ENCODE results near the gene HERPUD1.

Gene HERPUD1

DNA sequence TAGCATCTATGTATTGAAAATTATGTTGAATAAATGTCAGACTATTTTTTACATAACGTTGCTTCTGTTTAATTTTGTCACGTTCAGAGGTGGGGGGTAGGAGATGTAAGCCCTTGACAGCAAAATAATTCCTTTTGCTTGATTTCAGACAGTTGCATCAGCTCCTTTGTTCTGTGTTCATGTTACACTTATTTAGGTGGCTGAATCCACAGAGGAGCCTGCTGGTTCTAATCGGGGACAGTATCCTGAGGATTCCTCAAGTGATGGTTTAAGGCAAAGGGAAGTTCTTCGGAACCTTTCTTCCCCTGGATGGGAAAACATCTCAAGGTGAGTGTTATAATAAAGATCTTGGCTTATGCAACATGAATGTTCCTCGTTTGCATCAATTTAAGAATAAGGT lies 4.5 kb downstream of the HERPUD1 start:
- DNase-seq = no peak

DNA sequence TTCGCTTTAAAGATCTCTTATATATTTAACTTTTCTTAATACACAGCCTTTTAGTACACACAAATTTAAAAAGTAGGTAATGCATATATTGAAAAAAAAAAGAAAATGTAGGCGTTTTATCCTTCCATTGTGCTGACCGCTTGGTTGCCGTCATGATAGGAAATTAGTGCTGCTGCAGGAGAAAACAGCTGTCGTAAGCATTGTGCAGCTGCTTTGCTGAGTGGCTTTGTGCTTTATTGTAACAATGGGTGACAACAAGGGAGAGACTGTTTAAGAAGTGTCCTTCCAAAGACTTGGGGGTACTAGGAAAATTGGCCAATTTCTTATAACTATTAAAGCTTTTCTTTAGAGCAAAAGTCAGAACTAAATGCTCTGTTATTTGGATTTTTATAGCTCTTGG lies 5.0 kb downstream of the HERPUD1 start:
- no peak for DNase-seq

DNA sequence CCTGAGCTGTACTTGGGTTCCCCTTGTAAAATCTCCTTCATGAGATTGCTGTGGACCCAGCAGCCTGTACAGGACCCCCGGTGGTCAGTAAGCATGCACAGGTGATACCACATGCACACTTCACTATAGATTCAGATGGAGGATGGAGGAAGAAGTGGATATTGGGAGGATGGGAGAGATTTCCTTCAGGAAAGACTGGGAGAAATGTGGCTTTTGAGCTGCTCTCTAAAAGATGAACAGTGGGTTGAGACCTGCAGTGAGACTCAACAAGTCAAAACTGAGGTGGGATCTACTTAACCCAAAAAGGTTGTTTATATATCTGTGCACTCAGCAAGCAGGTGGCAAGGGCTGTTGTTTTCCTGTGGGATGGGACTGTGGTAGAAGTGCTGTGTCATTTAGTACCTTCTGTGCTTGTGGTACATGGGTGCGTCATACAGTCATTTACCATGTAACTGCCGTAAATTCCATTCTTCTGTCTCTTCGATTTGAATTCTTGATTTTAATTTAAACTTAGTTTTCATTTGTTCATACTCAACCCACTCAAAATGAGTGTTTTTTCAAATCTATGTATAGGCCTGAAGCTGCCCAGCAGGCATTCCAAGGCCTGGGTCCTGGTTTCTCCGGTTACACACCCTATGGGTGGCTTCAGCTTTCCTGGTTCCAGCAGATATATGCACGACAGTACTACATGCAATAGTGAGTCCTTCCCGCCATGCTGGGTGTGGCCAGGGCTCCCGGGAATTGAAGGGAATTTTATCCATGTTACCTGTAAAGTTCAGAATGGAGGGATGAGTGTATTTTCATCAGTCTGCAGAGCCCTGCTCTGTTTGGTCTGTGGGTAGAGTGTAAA lies 6.9 kb downstream of the HERPUD1 start:
- DNase-seq = no peak

DNA sequence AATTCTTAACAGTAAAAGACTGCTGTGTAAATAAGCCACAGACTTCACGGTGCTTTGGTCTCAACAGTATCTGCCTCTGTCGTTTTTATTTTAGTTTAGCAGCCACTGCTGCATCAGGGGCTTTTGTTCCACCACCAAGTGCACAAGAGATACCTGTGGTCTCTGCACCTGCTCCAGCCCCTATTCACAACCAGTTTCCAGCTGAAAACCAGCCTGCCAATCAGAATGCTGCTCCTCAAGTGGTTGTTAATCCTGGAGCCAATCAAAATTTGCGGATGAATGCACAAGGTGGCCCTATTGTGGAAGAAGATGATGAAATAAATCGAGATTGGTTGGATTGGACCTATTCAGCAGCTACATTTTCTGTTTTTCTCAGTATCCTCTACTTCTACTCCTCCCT lies 7.9 kb downstream of the HERPUD1 start:
- DNase-seq = no peak

DNA sequence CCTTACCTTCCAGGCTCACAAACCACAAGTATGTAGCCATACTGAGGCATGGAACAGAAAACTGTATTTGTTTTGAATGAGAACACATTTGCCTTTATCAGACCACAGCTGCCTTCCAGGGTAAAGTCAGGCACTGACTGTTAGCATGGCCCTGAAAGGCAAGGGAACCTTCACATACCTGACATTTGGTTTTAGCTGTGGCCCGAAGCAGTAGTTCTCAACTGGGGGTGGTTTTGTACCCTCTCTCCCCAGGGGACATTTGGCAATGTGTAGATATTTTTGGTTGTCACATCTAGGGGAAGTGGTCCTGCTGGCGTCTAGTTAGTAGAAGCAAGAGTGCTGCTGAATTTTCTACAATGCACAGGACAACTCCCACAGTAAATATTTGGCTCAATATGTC lies 9.2 kb downstream of the HERPUD1 start:
- DNase-seq = no peak

DNA sequence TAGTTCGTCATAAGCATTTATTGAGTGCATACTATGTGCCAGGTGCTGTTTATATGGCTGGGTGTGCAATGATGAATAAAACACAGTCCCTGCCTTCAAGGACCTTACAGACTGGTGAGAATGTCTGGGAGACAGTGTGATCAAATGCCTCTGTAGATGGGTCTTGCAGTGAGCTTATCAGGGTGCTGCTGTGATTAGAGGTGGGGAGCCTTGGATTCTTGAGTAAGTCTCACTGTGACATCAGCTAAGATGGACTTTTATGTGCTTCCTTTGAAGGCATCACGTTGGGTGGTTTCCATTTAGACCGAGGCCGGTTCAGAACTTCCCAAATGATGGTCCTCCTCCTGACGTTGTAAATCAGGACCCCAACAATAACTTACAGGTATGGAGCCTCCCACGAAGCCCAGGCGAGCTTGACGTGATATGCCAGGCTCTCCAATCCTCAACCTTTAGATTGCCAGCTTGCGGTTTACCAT lies 10.0 kb downstream of the HERPUD1 start:
- no peak for DNase-seq

DNA sequence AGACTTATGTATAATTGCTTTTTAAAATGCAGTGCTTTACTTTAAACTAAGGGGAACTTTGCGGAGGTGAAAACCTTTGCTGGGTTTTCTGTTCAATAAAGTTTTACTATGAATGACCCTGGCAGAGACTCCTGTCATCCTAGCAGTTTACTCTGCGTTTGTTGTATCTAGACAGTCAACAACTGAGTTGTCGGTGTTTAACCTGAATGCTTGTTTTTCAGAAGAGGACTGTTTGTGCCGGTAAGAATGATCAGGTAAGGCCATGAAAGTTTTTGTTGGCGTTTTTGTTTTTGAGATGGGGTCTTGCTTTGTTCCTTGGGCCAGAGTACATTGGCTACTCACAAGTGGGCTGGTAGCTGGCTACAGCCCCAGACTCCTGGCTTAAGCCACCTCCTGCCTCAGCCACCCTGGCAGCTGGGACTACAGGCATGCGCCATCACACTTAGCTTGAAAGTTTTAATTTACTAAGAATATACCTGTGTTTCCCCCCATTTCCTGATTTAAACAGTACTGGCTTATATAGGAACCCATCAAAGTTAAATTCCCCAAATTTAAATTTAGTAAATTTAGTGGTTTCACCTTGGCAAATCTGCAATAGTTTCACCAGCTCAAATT lies 11.9 kb downstream of the HERPUD1 start:
- DNase-seq = no peak

DNA sequence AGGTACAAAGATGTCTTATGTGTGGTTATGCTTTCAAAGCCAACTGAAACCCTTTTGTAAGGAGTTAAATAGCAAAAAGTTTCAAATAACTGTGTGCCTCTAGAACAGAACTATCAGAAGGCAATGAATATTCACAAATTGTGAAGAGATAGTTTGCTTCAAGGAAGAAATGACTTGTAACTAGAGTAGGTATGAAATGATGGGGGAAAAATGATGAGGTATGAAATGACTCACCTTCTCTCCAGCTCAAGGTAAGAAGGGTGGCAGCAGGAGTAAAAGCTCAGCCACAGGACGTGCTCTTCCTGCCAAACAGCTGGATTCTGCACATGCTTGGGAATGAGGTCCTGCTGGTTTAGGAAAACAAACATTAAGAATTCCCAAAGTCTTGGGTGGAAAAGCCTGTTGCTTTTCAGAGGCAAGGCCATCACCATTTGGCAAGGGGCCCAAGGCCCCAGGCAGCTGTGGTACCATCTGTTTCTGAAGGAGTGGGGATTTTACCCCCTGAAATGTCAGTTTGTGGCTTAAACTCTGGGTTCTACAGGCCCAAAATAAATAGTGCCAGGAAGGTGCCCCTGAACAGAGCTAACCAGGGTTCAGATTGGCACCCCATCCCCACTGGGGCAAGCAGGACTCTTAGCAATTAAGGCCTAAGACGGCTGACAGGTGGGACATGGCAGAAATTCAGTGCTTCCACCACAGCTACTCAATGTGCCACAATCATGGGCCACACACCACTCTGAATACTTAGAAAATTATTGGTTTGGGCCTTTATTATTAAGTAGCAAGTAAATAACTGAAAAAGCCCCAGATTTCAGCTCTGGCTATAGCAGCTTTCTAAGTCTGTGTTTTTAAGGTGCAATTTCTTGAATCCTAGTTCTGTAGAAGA lies 13.3 kb downstream of the HERPUD1 start:
- peak; percentile 61 for DNase-seq

DNA sequence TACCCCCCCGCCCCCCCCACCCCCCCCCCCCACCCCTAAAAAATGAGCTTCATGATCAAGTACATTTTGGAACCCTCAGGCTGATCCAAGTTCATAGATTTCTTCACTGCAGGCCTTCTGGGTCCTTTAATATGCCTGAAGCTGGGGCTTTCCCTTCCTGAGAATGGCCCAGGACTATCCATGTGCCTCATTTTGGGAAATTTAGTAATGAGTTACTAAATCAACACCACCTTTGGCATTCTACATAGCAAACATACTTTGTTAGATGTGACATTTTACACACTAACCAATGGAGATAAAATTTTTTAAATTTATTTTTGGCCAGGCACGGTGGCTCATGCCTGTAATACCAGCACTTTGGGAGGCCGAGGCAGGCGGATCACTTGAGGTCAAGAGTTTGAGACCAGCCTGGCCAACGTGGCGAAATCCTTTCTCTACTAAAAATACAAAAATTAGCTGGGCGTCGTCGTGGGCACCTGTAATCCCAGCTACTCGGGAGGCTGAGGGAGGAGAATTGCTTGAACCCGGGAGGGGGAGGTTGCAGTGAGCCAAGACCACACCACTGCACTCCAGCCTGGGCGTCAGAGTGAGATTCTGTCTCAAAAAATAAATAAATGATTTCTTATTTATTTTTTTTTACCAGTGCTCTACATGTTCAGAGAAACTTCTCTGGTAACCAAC lies 14.0 kb downstream of the HERPUD1 start:
- DNase-seq = no peak

DNA sequence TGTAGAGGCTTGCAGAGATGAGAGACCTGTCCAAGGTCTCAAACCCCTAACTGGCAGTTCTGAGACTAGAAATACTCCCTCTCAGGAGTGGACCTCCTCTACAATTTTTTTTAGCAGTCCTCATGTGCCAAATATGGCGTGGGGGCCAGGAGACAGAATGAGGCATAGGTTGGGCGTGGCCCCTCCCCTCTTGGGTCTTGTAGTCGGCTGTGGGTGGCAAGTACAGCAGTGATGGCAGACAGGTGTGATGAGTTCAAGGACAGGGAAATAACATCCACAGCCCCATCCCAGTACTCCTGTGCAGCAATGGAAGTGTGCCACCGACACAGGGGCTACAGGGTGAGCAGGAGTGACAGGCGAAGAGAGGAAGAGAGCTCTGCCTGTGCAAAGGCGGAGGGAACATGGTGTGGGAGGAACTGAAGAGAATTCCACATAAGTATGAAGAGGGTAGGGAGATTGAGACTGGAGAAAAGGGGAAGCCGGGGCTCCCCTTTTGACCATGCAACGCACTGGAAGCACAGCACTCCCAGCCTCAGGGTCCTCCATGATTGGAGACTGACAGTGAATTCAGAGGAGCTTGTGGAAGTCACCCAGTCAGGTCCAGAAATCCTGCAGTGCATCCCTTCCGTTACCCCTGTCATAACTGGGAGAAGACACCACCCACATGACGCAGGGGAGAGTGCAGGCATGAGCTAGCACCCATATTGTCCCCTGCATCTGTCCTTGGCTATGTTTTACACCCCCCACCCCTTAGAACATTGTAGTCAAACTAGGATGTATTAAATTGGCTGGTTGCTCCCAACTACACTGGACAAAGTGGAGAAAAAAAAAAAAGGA lies 15.0 kb downstream of the HERPUD1 start:
- DNase-seq = no peak

DNA sequence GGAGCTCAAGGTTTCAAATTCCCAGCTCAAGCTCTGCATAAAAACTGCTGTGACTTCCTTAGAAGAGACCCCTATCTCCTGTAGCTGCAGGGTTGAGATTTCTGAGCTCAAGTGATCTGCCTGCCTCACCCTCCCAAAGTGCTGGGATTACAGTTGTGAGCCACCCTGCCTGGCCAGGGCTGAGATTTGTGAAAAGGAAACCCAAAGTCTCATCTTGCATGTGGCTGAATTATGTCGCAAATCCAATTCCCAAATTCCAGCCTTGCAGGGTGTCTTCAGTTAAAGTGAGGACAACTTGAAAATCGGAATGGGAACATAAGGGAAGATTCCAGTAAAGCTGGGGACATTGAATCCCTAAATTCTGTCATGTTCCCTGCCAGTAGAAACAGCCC lies 15.7 kb downstream of the HERPUD1 start:
- DNase-seq = no peak

DNA sequence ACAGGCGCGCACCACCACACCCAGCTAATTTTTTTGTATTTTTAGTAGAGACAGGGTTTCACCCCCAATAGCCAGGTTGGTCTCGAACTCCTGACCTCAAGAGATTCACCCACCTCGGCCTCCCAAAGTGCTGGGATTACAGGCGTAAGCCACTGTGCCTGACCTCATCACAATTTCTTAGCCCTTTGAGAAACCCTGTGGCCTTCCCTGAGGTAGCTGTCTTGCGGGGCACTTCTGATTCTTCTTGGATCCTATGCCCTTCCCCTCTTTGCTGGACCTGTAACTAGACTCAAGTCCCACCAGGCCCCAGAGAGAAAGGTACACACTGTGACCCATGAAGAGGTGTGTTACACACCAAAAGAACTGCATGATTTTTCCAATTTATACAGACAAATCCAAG lies 16.3 kb downstream of the HERPUD1 start:
- no peak for DNase-seq

DNA sequence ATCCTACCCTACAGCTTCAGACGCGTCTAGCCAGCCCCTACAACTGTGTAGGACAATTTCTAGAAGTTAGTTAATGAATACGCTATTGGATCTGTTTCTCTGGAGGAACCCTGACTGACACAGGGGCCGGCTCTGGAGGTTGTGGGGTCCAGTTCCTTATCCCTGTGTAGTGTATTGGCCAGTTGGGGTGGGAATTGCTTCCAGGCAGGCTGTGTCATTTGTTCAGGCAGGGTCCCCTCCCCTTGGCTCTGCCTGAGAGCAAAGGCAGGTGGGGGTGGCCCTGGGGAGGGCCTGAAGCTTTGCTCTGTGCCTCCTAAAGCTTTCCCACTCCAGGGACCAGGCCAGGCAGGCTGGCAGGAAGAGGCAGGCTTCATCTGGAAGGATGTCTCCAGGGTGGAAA lies 18.1 kb downstream of the HERPUD1 start:
- DNase-seq = no peak

DNA sequence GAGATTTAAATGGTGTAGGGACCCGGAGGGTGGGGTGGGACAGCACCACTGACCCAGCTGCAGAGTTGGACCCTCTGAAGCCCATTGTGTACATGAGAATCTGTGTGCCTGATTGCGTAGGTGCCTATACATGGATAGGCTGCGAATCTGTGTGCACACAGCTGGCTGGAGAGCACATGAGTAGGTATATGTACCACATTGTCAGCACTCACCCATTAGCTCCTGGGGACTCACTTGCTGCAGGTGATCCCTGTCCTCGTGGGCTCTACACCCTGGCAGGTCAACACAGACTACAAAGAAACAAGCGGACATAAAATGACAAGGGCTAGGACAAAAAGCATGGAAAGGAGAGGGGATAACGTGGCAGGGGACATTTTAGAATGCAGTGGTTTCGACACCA lies 18.5 kb downstream of the HERPUD1 start:
- no peak for DNase-seq

DNA sequence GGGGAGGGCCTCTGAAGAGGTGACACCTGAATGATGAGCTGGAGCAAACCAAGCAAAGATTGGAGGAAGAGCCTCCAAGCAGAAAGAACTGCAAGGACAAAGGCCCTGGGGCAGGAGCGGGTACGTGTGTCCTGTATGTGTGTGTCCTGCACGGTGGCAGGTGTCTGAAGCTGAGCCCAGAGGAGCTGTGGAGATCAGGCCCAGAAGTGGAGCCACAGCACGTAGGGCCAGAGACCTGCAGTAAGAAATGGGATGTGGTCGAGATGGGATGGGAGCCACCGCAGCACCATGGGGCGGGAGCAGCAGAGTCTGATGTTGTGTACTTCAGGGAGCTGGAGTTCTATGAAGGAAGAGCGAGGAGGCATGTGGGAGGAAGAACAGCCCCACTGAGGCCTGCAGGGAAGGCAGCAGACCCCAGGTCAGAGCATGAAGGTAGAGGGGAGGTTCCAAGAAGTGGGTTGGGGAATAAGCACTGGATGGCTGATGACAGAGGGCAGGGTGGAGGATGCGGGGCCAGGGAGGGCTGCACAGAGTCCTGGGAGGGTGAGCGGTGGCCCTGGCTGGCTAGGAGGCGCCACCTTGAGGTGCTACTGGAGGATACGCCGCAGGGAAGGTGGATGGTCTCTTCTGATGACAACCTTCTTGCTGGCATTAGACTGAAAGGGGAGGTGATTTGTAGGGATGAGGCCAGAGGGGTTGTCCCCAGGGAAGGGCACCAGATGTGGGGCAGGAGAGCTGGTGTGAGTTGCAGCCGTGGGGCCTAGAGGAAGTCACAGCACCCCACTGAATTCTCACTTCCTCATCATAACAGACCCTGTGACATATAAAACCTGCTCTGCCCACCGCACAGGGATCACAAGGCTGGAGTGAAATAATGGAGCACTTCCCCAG lies 19.2 kb downstream of the HERPUD1 start:
- peak; percentile 43 for DNase-seq

DNA sequence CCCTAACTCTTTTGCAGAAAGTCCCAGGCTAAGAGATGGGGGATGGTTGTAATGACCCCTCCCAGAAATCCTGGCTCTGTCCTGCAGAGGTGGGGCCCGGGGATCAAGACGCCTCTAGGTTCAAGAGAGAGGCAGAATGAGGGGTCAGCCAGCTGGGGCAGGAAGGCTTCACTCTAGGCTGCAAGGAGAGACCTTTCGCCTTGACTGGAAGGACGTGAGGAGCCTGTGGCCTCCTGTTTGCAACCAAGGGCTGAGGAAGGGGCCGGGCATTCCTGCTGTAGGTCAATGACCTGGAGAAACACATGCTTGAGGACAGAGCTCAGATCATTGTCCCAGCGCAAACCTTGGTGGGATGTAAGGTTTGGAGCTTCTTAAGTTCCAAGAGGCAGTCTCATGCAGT lies 21.1 kb downstream of the HERPUD1 start:
- DNase-seq = no peak

DNA sequence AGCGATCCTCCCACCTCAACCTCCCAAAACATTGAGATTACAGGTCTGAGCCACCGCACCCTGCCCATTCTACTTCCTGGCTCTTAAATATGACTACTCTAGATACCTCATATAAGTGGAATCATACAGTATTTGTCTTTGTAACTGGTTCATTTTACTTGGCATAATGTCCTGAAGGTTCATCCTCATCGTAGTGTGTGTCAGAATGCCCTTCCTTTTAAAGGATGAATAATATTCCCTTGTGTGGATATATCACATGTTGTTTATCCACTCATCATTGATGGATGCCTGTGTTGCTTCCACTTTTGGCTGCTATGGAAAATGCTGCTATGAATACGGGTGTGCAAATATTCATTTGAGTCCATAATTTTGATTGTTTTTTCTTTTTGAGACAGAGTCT lies 24.1 kb downstream of the HERPUD1 start:
- DNase-seq = no peak

DNA sequence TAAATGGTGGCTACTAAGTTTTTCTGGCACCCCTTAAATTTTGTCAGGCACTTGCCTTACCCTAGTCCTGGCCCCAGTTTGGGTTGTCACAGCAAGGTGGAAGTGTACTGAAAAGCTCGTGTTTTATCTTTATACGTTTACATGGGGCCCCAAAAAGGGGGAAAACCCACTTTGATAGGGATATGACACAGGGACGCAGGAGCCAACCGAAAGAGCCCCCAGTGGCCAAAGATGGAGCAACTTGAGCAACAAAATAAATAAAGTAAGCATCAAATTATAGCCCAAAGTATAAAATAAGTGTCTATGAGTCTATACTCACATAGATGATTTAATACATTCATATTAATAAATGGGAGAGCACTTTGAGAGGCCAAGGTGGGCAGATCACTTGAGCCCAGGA lies 24.8 kb downstream of the HERPUD1 start:
- DNase-seq = no peak

DNA sequence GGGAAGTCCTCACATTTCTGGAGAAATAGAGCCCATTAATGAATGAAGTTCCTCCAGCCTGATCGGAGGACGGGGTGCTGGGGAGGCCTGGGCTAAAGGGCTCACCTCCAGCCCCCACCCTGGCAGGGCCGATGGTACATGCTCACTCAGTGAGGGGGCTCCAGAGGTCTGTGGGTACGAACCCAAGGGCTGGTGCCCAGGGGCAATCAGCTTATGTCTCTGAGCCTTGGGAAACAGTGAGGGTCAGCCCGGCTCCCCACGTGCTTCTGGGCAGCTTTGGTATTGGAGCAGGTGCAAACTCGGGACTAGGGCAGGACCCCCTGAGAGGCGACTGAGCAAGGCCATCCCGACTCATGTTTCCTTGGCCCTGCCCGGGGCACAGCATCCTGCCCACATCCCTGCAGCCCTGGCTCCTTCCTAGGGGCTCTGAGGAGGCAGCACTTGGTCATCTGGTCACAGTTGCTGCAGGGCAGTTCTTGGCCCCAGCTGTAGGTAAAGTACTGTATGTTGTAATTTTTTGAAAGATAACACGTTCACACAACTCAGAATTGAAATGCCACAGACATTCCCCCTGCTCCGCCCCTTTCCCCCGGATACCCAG lies 28.8 kb downstream of the HERPUD1 start:
- no peak for DNase-seq

DNA sequence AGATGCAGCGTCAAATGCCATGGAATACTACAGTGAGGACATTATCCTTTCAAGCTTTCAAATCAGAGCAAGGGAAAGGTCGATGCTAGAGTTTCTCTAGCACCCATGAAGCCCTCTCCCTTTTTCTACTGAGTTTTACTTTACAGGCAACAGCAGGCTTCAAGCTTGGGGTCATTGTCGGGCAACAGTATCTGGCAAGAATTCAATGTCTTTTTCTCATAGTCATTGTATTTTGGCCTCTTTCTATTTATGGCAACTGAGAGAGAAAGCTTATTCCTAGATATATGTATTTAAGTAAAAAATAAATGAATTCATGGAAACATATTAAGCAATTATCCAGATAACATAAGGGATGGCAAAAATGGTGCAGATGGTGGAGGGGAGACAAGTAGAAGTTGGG lies 29.4 kb downstream of the HERPUD1 start:
- no peak for DNase-seq

DNA sequence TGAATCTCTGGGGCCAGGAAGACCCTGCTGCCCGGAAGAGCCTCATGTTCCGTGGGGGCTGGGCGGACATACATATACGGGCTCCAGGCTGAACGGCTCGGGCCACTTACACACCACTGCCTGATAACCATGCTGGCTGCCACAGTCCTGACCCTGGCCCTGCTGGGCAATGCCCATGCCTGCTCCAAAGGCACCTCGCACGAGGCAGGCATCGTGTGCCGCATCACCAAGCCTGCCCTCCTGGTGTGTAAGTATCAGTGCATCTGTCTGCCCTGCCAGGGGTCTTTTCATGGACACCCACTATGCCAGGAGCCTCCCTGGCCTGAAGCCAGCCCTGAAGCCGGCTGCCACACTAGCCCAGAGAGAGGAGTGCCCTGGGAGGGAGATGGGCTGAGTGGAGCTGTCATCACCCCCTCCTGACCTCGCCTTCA lies 29.9 kb downstream of the HERPUD1 start, which contains the start of gene CETP:
Gene CETP, plus strand, starts transcription at position 100 of the 431 bp plus-strand sequence. Its CDS starts 30 bp downstream, at position 130.
- no peak for DNase-seq
